HG03066 (cell line): ENCODE results near the gene L3MBTL3.
"Not testable (repeated sequence)": the region's sequence is repeated elsewhere in the genome, so short reads cannot be mapped to it uniquely, and the experiment has no call there.

ENCODE experiments used
- ATAC-seq: cut with Tn5 transposase; IDR thresholded peaks from one replicate; pipeline ENCODE4 v1.9.1; 2021; ENCODE audit warnings: low read depth; ENCODE audit not compliant: unreplicated experiment

L3MBTL3 gene

GRCh38 chr6:130129762-130130246 is 111.4 kb downstream of the L3MBTL3 start:
- ATAC-seq: no peak

GRCh38 chr6:130132286-130132701 is 113.9 kb downstream of the L3MBTL3 start:
- ATAC-seq: peak; percentile 67

- ATAC-seq: no peak
These were observed 116.2 kb downstream of the L3MBTL3 start for GRCh38 chr6:130134582-130134981.

- no peak for ATAC-seq
These were observed 118.4 kb downstream of the L3MBTL3 start for GRCh38 chr6:130136798-130137197.

GRCh38 chr6:130138116-130138908 is 119.9 kb downstream of the L3MBTL3 start:
- ATAC-seq: peak; percentile 72

- no peak for ATAC-seq
These were observed 120.5 kb downstream of the L3MBTL3 start for GRCh38 chr6:130138909-130139242.

- ATAC-seq: no peak
These were observed 121.7 kb downstream of the L3MBTL3 start for GRCh38 chr6:130140084-130140483.

- no peak for ATAC-seq
These were observed 125.3 kb downstream of the L3MBTL3 start for GRCh38 chr6:130143709-130144108.

GRCh38 chr6:130147111-130147510 is 128.7 kb downstream of the L3MBTL3 start:
- ATAC-seq: no peak

- ATAC-seq: peak; percentile 58
These were observed 129.8 kb downstream of the L3MBTL3 start for GRCh38 chr6:130148181-130148580.

GRCh38 chr6:130149016-130149415 is 130.6 kb downstream of the L3MBTL3 start:
- ATAC-seq: not testable (repeated sequence)

- ATAC-seq: no peak
These were observed 132.5 kb downstream of the L3MBTL3 start for GRCh38 chr6:130150906-130151305.

GRCh38 chr6:130152908-130153510 is 134.6 kb downstream of the L3MBTL3 start:
- no peak for ATAC-seq

- no peak for ATAC-seq
These were observed 138.5 kb downstream of the L3MBTL3 start for GRCh38 chr6:130156908-130157307.

GRCh38 chr6:130158056-130158455 is 139.7 kb downstream of the L3MBTL3 start:
- no peak for ATAC-seq

GRCh38 chr6:130158548-130158947 is 140.2 kb downstream of the L3MBTL3 start:
- no peak for ATAC-seq

- ATAC-seq: no peak
These were observed 141.6 kb downstream of the L3MBTL3 start for GRCh38 chr6:130159956-130160355.

- no peak for ATAC-seq
These were observed 143.5 kb downstream of the L3MBTL3 start for GRCh38 chr6:130161683-130162404.

- ATAC-seq: no peak
These were observed 144.0 kb downstream of the L3MBTL3 start for GRCh38 chr6:130162421-130162820.

- no peak for ATAC-seq
These were observed 144.9 kb downstream of the L3MBTL3 start for GRCh38 chr6:130163266-130163665.

- ATAC-seq: no peak
These were observed 145.9 kb downstream of the L3MBTL3 start for GRCh38 chr6:130164251-130164650.
